Neutrophil (primary cell): ENCODE measurements around the gene PPP3CA.

ENCODE experiments used
- H3K27ac ChIP-seq: fragments of 200-600 bp; sonication (generic); 2 replicates; pipeline ENCODE4 v1.5.1; 2016; ENCODE audit warnings: mild to moderate bottlenecking, moderate library complexity
- H3K27me3 ChIP-seq: fragments of 200-600 bp; sonication (generic); 2 replicates; pipeline ENCODE4 v1.6.0; 2016; ENCODE audit warnings: mild to moderate bottlenecking
- H3K36me3 ChIP-seq: fragments of 200-600 bp; sonication (generic); 2 replicates; pipeline ENCODE4 v1.5.1; 2017
- H3K4me1 ChIP-seq, 2 experiments: fragments of 200-600 bp in 1 of 2; sonication (generic) in 1 of 2; 1 replicate in 1 of 2; 2 replicates in 1 of 2; pipeline versions ENCODE4 v1.5.1 to v1.6.1; 2013 to 2016; ENCODE audit warnings: low read depth in 1 of 2, low read length in 1 of 2, mild to moderate bottlenecking in 1 of 2, moderate library complexity in 1 of 2; ENCODE audit not compliant: control insufficient read depth in 1 of 2, insufficient read depth in 1 of 2
- H3K4me3 ChIP-seq, 2 experiments: fragments of 200-600 bp in 1 of 2; sonication (generic) in 1 of 2; 1 replicate in 1 of 2; 2 replicates in 1 of 2; pipeline ENCODE4 v1.5.1; 2013 to 2016; ENCODE audit warnings: low read depth in 1 of 2, low read length in 1 of 2, mild to moderate bottlenecking in 1 of 2, moderate library complexity in 1 of 2
- H3K9me3 ChIP-seq: fragments of 200-600 bp; sonication (generic); 2 replicates; pipeline ENCODE4 v1.5.1; 2016
- TF ChIP-seq, protein P1 (sequence below): fragments of 200-600 bp; sonication (generic); IDR thresholded peaks from 2 replicates; pipeline ENCODE4 v1.5.1; 2016; ENCODE audit warnings: antibody characterized with exemption

Gene PPP3CA

DNA sequence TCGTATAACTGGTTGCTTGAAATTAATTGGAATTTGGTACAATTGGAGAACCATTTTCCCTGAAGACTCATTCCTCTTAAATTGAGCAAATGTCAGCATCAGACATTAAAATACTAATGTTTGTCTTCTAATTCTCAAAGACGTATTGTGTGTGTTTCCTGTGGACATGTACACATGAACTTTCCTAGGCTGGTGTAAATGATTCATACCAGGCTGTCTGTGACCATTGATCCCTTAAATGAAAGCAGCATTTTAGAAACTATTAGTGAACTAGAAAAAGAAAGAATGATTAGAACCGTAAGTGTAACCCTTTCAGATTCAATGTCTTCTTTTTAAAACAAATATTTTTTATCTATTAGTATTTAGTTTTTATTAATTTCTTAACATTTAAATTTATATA lies 332.9 kb downstream of the PPP3CA start:
- Histone ChIP-seq H3K4me3 (no peak overlapping the region), H3K27me3 (no peaks in the 10 kb centered on the region), H3K27ac (no peak overlapping the region), H3K36me3 (no peaks in the 10 kb centered on the region), H3K4me1 (peaks cover 4 to 8% of the 10 kb centered on the region in 2 experiments), H3K9me3 (no peaks in the 10 kb centered on the region)
- TF ChIP-seq, protein P1, sequence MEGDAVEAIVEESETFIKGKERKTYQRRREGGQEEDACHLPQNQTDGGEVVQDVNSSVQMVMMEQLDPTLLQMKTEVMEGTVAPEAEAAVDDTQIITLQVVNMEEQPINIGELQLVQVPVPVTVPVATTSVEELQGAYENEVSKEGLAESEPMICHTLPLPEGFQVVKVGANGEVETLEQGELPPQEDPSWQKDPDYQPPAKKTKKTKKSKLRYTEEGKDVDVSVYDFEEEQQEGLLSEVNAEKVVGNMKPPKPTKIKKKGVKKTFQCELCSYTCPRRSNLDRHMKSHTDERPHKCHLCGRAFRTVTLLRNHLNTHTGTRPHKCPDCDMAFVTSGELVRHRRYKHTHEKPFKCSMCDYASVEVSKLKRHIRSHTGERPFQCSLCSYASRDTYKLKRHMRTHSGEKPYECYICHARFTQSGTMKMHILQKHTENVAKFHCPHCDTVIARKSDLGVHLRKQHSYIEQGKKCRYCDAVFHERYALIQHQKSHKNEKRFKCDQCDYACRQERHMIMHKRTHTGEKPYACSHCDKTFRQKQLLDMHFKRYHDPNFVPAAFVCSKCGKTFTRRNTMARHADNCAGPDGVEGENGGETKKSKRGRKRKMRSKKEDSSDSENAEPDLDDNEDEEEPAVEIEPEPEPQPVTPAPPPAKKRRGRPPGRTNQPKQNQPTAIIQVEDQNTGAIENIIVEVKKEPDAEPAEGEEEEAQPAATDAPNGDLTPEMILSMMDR = no peak

DNA sequence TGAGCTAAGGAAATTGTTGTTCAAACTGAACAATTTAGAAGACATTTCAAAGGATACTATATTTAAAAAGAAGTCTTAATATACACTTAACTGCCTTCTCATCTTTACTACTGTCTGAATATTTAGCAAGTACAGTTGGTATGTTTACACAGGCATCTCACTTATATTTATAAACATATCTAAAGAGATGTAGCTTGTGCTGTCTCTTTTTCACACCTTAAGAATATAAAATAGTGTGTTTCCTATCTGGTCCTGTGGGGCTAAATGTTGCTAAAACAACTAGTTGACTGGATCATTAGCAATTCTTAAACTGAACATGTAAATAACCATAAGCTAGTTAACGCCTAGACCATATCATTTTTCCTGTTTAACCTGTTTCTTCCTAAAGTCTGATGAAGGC lies 336.3 kb downstream of the PPP3CA start:
- TF ChIP-seq, protein P1 = no peak
- Histone ChIP-seq H3K27me3 (no peaks in the 10 kb centered on the region), H3K4me1 (peaks cover 0 to 10% of the 10 kb centered on the region in 2 experiments), H3K27ac (no peak overlapping the region), H3K4me3 (no peak overlapping the region), H3K9me3 (no peaks in the 10 kb centered on the region), H3K36me3 (no peaks in the 10 kb centered on the region)

DNA sequence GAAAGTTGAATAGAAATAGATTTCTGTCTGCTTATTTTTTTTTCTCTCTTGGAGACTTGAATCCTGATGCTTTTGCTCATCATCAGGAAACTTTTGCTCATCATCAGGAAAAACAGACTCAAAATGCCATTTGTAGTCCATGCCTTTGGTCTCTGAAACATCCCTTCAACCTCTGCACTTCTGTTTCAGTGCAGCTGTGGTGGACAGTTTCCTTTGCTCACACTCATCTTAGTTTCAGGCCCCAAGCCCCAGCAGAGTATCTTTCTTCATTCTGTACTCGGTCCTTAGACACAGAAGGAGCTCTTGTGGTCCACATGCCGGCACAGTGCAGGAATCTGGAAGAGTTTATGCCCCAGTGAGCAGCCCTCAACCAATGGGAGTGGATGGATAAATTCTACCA lies 337.9 kb downstream of the PPP3CA start:
- TF ChIP-seq, protein P1 = no peak
- Histone ChIP-seq H3K27ac (no peak overlapping the region), H3K27me3 (no peaks in the 10 kb centered on the region), H3K4me3 (no peak overlapping the region), H3K4me1 (peaks cover 0 to 10% of the 10 kb centered on the region in 2 experiments), H3K9me3 (no peaks in the 10 kb centered on the region), H3K36me3 (no peaks in the 10 kb centered on the region)

DNA sequence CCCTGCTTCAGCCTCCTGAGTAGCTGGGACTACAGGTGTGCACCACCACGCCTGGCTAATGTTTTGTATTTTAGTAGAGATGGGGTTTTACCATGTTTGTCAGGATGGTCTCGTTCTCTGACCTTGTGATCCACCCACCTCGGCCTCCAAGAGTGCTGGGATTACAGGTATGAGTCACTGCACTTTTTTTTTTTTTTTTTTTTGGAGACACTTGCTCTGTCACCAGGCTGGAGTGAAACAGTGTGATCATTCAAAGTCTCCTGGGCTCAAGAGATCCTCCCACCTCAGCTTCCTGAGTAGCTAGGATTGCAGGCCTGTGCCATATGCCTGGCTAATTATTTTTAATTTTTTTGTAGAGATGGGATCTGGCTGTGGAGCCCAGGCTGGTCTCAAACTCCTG lies 338.8 kb downstream of the PPP3CA start:
- Histone ChIP-seq H3K27me3 (no peaks in the 10 kb centered on the region), H3K9me3 (no peaks in the 10 kb centered on the region), H3K4me1 (peaks cover 0 to 10% of the 10 kb centered on the region in 2 experiments), H3K4me3 (no peak overlapping the region), H3K27ac (no peak overlapping the region), H3K36me3 (no peaks in the 10 kb centered on the region)
- TF ChIP-seq, protein P1 = no peak

DNA sequence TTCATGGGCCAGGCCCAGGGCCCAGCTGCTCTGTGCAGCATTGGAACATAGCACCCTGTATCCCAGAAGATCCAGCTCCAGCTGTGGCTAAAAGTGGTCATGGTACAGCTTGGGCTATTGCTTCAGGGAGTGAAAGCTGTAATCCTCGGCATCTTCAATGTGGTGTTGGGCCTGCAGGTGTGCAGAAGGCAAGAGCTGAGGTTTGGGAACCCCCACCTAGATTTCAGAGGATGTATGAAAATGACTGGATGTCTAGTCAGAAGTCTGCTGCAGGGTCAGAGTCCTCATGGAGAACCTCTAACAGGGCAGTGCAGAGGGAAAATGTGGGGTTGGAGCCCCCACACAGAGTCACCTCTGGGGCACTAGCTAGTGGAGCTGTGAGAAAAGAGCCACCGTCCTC lies 341.7 kb downstream of the PPP3CA start:
- no peaks in the 10 kb centered on the region for H3K9me3 ChIP-seq
- H3K27me3 ChIP-seq = no peaks in the 10 kb centered on the region
- TF ChIP-seq, protein P1 = no peak

DNA sequence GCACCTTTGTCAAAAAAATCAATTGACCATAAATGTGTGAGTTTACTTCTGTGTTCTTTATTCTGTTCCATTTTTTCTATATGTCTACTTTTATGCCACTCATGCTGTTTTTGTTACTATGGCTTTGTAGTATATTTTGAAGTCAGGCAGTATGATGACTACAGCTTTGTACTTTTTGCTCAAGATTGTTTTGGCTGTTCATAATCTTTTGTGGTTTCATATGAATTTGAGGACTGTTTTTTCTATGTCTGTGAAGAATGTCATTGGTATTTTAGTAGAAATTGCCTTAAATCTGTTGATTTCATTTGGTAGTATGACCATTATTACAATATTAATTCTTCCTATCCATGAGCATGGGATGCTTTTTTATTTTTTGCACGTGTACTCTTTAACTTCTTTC lies 346.8 kb downstream of the PPP3CA start:
- Histone ChIP-seq H3K4me1 (no peaks in the 10 kb centered on the region), H3K9me3 (no peaks in the 10 kb centered on the region), H3K36me3 (no peaks in the 10 kb centered on the region), H3K27ac (no peak overlapping the region), H3K4me3 (no peak overlapping the region), H3K27me3 (no peaks in the 10 kb centered on the region)
- TF ChIP-seq, protein P1 = no peak

More for the DNA sequence above, 341.7 kb downstream of the PPP3CA start:
- Histone ChIP-seq H3K4me3 (no peak overlapping the region), H3K4me1 (peaks cover 0 to 10% of the 10 kb centered on the region in 2 experiments), H3K36me3 (no peaks in the 10 kb centered on the region), H3K27ac (no peak overlapping the region)
